WTC11 (cell line): Measurements from ENCODE around the gene UTF1. TPM values are rescaled to one million over a fixed set of nuclear protein-coding genes. Genes with fewer than 3 reads are reported as not detected.

Experiments
- ATAC-seq: fragments of 200-7000 bp; cut with Tn5 transposase; 2 replicates; pipeline ENCODE4 v1.10.0; 2021; ENCODE audit warnings: mild to moderate bottlenecking, moderate library complexity
- CTCF ChIA-PET: fragments of 300-600 bp; sonication (Branson Sonifier 250); formaldehyde crosslinking; loops from one replicate; lab custom pipeline; 2021; ENCODE audit warnings: antibody characterized with exemption; lab: Charles Lee
- POLR2A ChIA-PET: fragments of 350-600 bp; sonication (Branson Sonifier 250); formaldehyde crosslinking; loops from one replicate; lab custom pipeline; 2021; ENCODE audit warnings: antibody characterized with exemption; lab: Charles Lee
- DNase-seq: peaks from one replicate; pipeline ENCODE4 v3.0.0; 2021; ENCODE audit warnings: low spot score
- H3K27ac Mint-ChIP-seq: 2 replicates; pipeline ENCODE4 v1.8.0; 2021; ENCODE audit warnings: mixed read lengths
- H3K27me3 Mint-ChIP-seq: 2 replicates; pipeline ENCODE4 v1.8.0; 2021; ENCODE audit warnings: low read depth, mild to moderate bottlenecking, moderate library complexity, mixed read lengths
- H3K36me3 Mint-ChIP-seq: 2 replicates; pipeline ENCODE4 v1.8.0; 2021; ENCODE audit warnings: mixed read lengths
- H3K4me1 Mint-ChIP-seq: 2 replicates; pipeline ENCODE4 v1.8.0; 2022; ENCODE audit warnings: mixed read lengths
- H3K4me3 Mint-ChIP-seq: 2 replicates; pipeline ENCODE4 v1.8.0; 2021; ENCODE audit warnings: mild to moderate bottlenecking, moderate library complexity, mixed read lengths
- H3K9me3 Mint-ChIP-seq: 2 replicates; pipeline ENCODE4 v1.8.0; 2021; ENCODE audit warnings: mixed read lengths
- CREB1 ChIP-seq: sonication (generic); formaldehyde crosslinking; IDR thresholded peaks from 2 replicates; pipeline ENCODE4 v1.8.0; 2023; ENCODE audit warnings: mild to moderate bottlenecking, missing genetic modification reagents
- E2F1 ChIP-seq: sonication (generic); formaldehyde crosslinking; IDR thresholded peaks from 2 replicates; pipeline ENCODE4 v1.8.0; 2022; ENCODE audit warnings: mild to moderate bottlenecking, missing genetic modification reagents
- E2F4 ChIP-seq: sonication (generic); formaldehyde crosslinking; IDR thresholded peaks from 2 replicates; pipeline ENCODE4 v1.8.1; 2022; ENCODE audit warnings: low read depth, mild to moderate bottlenecking, moderate library complexity, missing genetic modification reagents, borderline replicate concordance
- EMX1 ChIP-seq: fragments of 250-450 bp; sonication (Bioruptor Pico); IDR thresholded peaks from 2 replicates; pipeline ENCODE4 v1.8.0; 2021; ENCODE audit warnings: mild to moderate bottlenecking
- ERG ChIP-seq: fragments of 250-450 bp; sonication (Bioruptor Pico); IDR thresholded peaks from 2 replicates; pipeline ENCODE4 v1.8.0; 2021; ENCODE audit warnings: mild to moderate bottlenecking
- ETV6 ChIP-seq: sonication (generic); formaldehyde crosslinking; IDR thresholded peaks from 2 replicates; pipeline ENCODE4 v1.8.1; 2022; ENCODE audit warnings: mild to moderate bottlenecking, missing genetic modification reagents
- FOXJ3 ChIP-seq: sonication (generic); formaldehyde crosslinking; IDR thresholded peaks from 2 replicates; pipeline ENCODE4 v1.9.0; 2021; ENCODE audit warnings: missing genetic modification reagents, mild to moderate bottlenecking, borderline replicate concordance
- GTF2I ChIP-seq: fragments of 250-450 bp; sonication (Bioruptor Pico); conservative IDR thresholded peaks from 2 replicates; pipeline ENCODE4 v1.4.0; 2021; ENCODE audit warnings: mild to moderate bottlenecking
- IRF2 ChIP-seq: sonication (generic); formaldehyde crosslinking; IDR thresholded peaks from 2 replicates; pipeline ENCODE4 v1.8.0; 2022; ENCODE audit warnings: low read depth, missing genetic modification reagents, borderline replicate concordance
- JAZF1 ChIP-seq: fragments of 250-450 bp; sonication (Bioruptor Pico); IDR thresholded peaks from 2 replicates; pipeline ENCODE4 v1.9.0; 2021; ENCODE audit warnings: moderate library complexity, mild to moderate bottlenecking, inconsistent platforms
- MYBL2 ChIP-seq: sonication (generic); formaldehyde crosslinking; IDR thresholded peaks from 2 replicates; pipeline ENCODE4 v1.8.1; 2023; ENCODE audit warnings: mild to moderate bottlenecking, moderate library complexity, missing genetic modification reagents
- NFATC4 ChIP-seq: fragments of 250-450 bp; sonication (Bioruptor Pico); IDR thresholded peaks from 2 replicates; pipeline ENCODE4 v1.9.0; 2021; ENCODE audit warnings: mild to moderate bottlenecking
- NFE2L1 ChIP-seq: sonication (generic); formaldehyde crosslinking; IDR thresholded peaks from 2 replicates; pipeline ENCODE4 v1.8.1; 2023; ENCODE audit warnings: missing genetic modification reagents
- NFYB ChIP-seq: sonication (generic); formaldehyde crosslinking; conservative IDR thresholded peaks from 2 replicates; pipeline ENCODE4 v1.8.0; 2022; ENCODE audit warnings: low read depth, missing genetic modification reagents
- PRDM15 ChIP-seq: sonication (generic); formaldehyde crosslinking; IDR thresholded peaks from 2 replicates; pipeline ENCODE4 v1.8.0; 2022; ENCODE audit warnings: missing genetic modification reagents
- TCF7 ChIP-seq: sonication (generic); formaldehyde crosslinking; IDR thresholded peaks from 2 replicates; pipeline ENCODE4 v1.8.0; 2022; ENCODE audit warnings: mild to moderate bottlenecking, low read depth, missing genetic modification reagents, moderate library complexity
- TEAD1 ChIP-seq: sonication (generic); formaldehyde crosslinking; IDR thresholded peaks from 2 replicates; pipeline ENCODE4 v1.8.0; 2022; ENCODE audit warnings: mild to moderate bottlenecking, missing genetic modification reagents
- TEAD4 ChIP-seq: sonication (generic); formaldehyde crosslinking; IDR thresholded peaks from 2 replicates; pipeline ENCODE4 v1.8.0; 2022; ENCODE audit warnings: mild to moderate bottlenecking, missing genetic modification reagents
- ZNF121 ChIP-seq: sonication (generic); formaldehyde crosslinking; IDR thresholded peaks from 2 replicates; pipeline ENCODE4 v1.8.0; 2023; ENCODE audit warnings: missing genetic modification reagents
- ZNF138 ChIP-seq: sonication (generic); formaldehyde crosslinking; conservative IDR thresholded peaks from 2 replicates; pipeline ENCODE4 v1.8.1; 2022; ENCODE audit warnings: mild to moderate bottlenecking, moderate library complexity, missing genetic modification reagents
- ZNF317 ChIP-seq: sonication (generic); formaldehyde crosslinking; IDR thresholded peaks from 2 replicates; pipeline ENCODE4 v1.8.1; 2023; ENCODE audit warnings: low read depth, mild to moderate bottlenecking, moderate library complexity, missing genetic modification reagents, borderline replicate concordance
- ZNF396 ChIP-seq: fragments of 250-450 bp; sonication (Bioruptor Pico); IDR thresholded peaks from 2 replicates; pipeline ENCODE4 v1.8.0; 2021; ENCODE audit warnings: mild to moderate bottlenecking, moderate library complexity, borderline replicate concordance
- ZNF416 ChIP-seq: fragments of 250-450 bp; sonication (Bioruptor Pico); IDR thresholded peaks from 2 replicates; pipeline ENCODE4 v1.9.0; 2021; ENCODE audit warnings: mild to moderate bottlenecking, inconsistent platforms
- total RNA-seq: library from RNA; stranded (reverse); gene quantifications from 3 replicates; pipeline ENCODE4 v1.2.3, GENCODE V29; 2021

The UTF1 gene
- total RNA-seq, 1 experiment from 2014 or later = 196 TPM

- peak overlapping the region; percentile 19; the same call in 1 of the 2 replicates for H3K27ac Mint-ChIP-seq
- TF ChIP-seq PRDM15 (no peak), ZNF416 (CRISPR knock-in tag) (no peak), NFATC4 (no peak)
These were observed 23.5 kb upstream of the UTF1 start for GRCh38 chr10:133206356-133207040.

GRCh38 chr10:133207041-133207600 is 22.9 kb upstream of the UTF1 start:
- ChIA-PET CTCF (interaction anchor here (1.7 to 2.0 kb wide), 2 partner anchors 10 to 11 kb away, joined by 3 to 7 read pairs; no protein-coding TSS in a partner anchor), POLR2A (no interaction called here)
- H3K27ac Mint-ChIP-seq = peak overlapping the region; percentile 19; the same call in 1 of the 2 replicates
- H3K4me1 Mint-ChIP-seq = no peaks in the 10 kb centered on the region
- no peaks in the 10 kb centered on the region for H3K9me3 Mint-ChIP-seq
- H3K27me3 Mint-ChIP-seq = no peaks in the 10 kb centered on the region
- TF ChIP-seq ERG (CRISPR knock-in tag) = no peak
- no peak for TF ChIP-seq ZNF416 (CRISPR knock-in tag)
- no peak for TF ChIP-seq JAZF1 (CRISPR knock-in tag)
- TF ChIP-seq ZNF121 (CRISPR knock-in tag) = no peak
- TF ChIP-seq E2F1 (CRISPR knock-in tag) = no peak
- TF ChIP-seq NFE2L1 (CRISPR knock-in tag) = no peak
- no peak for TF ChIP-seq TEAD4 (CRISPR knock-in tag)
- no peak for TF ChIP-seq CREB1 (CRISPR knock-in tag)
- TF ChIP-seq ETV6 (CRISPR knock-in tag) = no peak
- ATAC-seq = no peak
- DNase-seq = no peak
- H3K4me3 Mint-ChIP-seq = no peak overlapping the region
- H3K36me3 Mint-ChIP-seq = peaks cover 3% of the 10 kb centered on the region

More at GRCh38 chr10:133206356-133207040, 23.5 kb upstream of the UTF1 start:
- no peaks in the 10 kb centered on the region for H3K4me1 Mint-ChIP-seq
- POLR2A ChIA-PET = no interaction called here
- H3K27me3 Mint-ChIP-seq = no peaks in the 10 kb centered on the region
- H3K36me3 Mint-ChIP-seq = no peaks in the 10 kb centered on the region
- CTCF ChIA-PET = interaction anchor here (1.7 to 2.0 kb wide), 2 partner anchors 9 to 10 kb away, joined by 3 to 7 read pairs; no protein-coding TSS in a partner anchor
- DNase-seq = no peak
- no peak overlapping the region for H3K4me3 Mint-ChIP-seq
- no peak for ATAC-seq
- no peaks in the 10 kb centered on the region for H3K9me3 Mint-ChIP-seq

- Mint-ChIP-seq H3K36me3 (peaks cover 5% of the 10 kb centered on the region), H3K27me3 (no peaks in the 10 kb centered on the region), H3K4me1 (no peaks in the 10 kb centered on the region), H3K9me3 (no peaks in the 10 kb centered on the region), H3K27ac (no peak overlapping the region), H3K4me3 (no peak overlapping the region)
- CTCF ChIA-PET = interaction anchor here (2.0 kb wide), 1 partner anchor 11 kb away, joined by 7 read pairs; no protein-coding TSS in a partner anchor
- DNase-seq = no peak
- POLR2A ChIA-PET = no interaction called here
- ATAC-seq = no peak
- no peak for TF ChIP-seq ZNF317
- no peak for TF ChIP-seq EMX1 (CRISPR knock-in tag)
- no peak for TF ChIP-seq ZNF138
- TF ChIP-seq MYBL2 (CRISPR knock-in tag) = no peak
- no peak for TF ChIP-seq ERG (CRISPR knock-in tag)
- no peak for TF ChIP-seq NFYB (CRISPR knock-in tag)
- TF ChIP-seq ZNF396 = no peak
- no peak for TF ChIP-seq TEAD1 (CRISPR knock-in tag)
- TF ChIP-seq ZNF416 (CRISPR knock-in tag) = no peak
- TF ChIP-seq TCF7 (CRISPR knock-in tag) = no peak
- TF ChIP-seq IRF2 (CRISPR knock-in tag) = no peak
- TF ChIP-seq FOXJ3 (CRISPR knock-in tag) = no peak
- no peak for TF ChIP-seq E2F4 (CRISPR knock-in tag)
- TF ChIP-seq GTF2I (CRISPR knock-in tag) = no peak
- no peak for TF ChIP-seq NFATC4
These were observed 22.4 kb upstream of the UTF1 start for GRCh38 chr10:133207627-133208026.
